Measurements from ENCODE around the gene SMARCAD1. TPM values are rescaled to one million over a fixed set of nuclear protein-coding genes. Genes with fewer than 3 reads are reported as not detected.

Gene SMARCAD1
- total and polyA plus RNA-seq, 9 of the 15 experiments (the other 6 are each of a cell fraction or from before 2014, with no cell fraction given) = 11.2 to 52.2 (median 34.6) TPM

DNA sequence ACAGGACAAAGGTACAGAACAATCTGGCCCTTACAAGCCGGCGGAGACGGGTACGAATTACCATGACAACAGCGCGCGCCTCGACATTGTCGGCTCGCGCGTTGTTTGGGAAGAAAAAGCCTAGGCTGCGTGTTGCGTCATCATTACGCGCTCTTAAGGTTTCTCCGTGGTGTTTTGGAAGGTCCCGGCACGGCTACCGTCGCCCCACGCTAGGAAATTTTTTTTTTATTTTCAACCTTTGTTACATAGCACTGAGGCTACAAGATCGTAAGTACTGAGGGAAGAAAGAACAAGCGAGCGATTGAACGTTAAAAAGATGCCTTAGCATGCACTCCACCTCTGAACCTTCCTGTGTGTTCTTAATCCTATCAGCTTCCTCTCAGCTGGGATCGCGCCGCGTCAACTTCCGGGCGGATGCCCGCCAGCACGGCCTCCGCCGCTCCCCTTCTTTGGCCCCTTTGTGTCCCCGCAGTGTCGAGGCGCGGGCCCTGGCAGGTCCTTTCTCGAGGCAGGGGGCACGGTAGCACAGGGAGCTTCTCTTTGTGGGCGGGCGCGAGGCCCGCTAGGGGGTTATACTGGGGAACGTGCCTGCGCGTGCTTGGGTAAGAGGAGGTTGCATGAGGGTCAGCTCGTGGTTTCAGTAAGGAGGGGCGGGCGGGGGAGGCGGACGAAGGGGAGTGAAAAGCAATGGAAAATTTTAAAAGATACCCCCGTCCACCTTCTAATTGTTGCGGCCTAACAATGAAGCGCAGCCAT, at the start of gene SMARCAD1 (continued):
- TF ChIP-seq ZNF174 (CRISPR knock-in tag; IDR thresholded peaks at IDR 0.05) = no peak
- no peak for TF ChIP-seq ZNF77 (CRISPR knock-in tag; IDR thresholded peaks at IDR 0.05)
- no peak for TF ChIP-seq CBFB (CRISPR knock-in tag; IDR thresholded peaks at IDR 0.05)
- TF ChIP-seq, protein P1, sequence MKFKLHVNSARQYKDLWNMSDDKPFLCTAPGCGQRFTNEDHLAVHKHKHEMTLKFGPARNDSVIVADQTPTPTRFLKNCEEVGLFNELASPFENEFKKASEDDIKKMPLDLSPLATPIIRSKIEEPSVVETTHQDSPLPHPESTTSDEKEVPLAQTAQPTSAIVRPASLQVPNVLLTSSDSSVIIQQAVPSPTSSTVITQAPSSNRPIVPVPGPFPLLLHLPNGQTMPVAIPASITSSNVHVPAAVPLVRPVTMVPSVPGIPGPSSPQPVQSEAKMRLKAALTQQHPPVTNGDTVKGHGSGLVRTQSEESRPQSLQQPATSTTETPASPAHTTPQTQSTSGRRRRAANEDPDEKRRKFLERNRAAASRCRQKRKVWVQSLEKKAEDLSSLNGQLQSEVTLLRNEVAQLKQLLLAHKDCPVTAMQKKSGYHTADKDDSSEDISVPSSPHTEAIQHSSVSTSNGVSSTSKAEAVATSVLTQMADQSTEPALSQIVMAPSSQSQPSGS (CRISPR knock-in tag; IDR thresholded peaks at IDR 0.05) = no peak
- no peak for TF ChIP-seq ZNF780A (CRISPR knock-in tag; IDR thresholded peaks at IDR 0.05)
- TF ChIP-seq ZNF445 (CRISPR knock-in tag; IDR thresholded peaks at IDR 0.05; ENCODE audit: low read depth) = no peak
- TF ChIP-seq NFATC3 (IDR thresholded peaks at IDR 0.05) = no peak
- no peak for TF ChIP-seq ZKSCAN3 (CRISPR knock-in tag; IDR thresholded peaks at IDR 0.05)
- TF ChIP-seq KAT7 (CRISPR knock-in tag; IDR thresholded peaks at IDR 0.05; ENCODE audit: borderline replicate concordance) = no peak
- TF ChIP-seq, protein P2, sequence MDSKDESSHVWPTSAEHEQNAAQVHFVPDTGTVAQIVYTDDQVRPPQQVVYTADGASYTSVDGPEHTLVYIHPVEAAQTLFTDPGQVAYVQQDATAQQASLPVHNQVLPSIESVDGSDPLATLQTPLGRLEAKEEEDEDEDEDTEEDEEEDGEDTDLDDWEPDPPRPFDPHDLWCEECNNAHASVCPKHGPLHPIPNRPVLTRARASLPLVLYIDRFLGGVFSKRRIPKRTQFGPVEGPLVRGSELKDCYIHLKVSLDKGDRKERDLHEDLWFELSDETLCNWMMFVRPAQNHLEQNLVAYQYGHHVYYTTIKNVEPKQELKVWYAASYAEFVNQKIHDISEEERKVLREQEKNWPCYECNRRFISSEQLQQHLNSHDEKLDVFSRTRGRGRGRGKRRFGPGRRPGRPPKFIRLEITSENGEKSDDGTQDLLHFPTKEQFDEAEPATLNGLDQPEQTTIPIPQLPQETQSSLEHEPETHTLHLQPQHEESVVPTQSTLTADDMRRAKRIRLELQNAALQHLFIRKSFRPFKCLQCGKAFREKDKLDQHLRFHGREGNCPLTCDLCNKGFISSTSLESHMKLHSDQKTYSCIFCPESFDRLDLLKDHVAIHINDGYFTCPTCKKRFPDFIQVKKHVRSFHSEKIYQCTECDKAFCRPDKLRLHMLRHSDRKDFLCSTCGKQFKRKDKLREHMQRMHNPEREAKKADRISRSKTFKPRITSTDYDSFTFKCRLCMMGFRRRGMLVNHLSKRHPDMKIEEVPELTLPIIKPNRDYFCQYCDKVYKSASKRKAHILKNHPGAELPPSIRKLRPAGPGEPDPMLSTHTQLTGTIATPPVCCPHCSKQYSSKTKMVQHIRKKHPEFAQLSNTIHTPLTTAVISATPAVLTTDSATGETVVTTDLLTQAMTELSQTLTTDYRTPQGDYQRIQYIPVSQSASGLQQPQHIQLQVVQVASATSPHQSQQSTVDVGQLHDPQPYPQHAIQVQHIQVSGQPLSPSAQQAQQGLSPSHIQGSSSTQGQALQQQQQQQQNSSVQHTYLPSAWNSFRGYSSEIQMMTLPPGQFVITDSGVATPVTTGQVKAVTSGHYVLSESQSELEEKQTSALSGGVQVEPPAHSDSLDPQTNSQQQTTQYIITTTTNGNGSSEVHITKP (IDR thresholded peaks at IDR 0.05; ENCODE audit: partially characterized antibody) = peak; percentile 85
- peak; percentile 43; the same call in 1 of the 2 replicates for TF ChIP-seq DPF2 (IDR thresholded peaks at IDR 0.05)
- TF ChIP-seq HDAC8 (tag; IDR thresholded peaks at IDR 0.05) = no peak
- no peak for TF ChIP-seq NR4A1 (CRISPR knock-in tag; IDR thresholded peaks at IDR 0.05)
- TF ChIP-seq NR4A1 (tag; IDR thresholded peaks at IDR 0.05) = 0 out of 2 replicates have a peak, but pooled peaks have one; percentile 34
- no peak for TF ChIP-seq RBBP5 (IDR thresholded peaks at IDR 0.05; ENCODE audit: borderline replicate concordance, insufficient read depth, low read length, poor library complexity, severe bottlenecking)
- peak; percentile 82 for TF ChIP-seq ATF1 (CRISPR knock-in tag; IDR thresholded peaks at IDR 0.05)
- TF ChIP-seq ATF1 (tag; IDR thresholded peaks at IDR 0.05) = peak; percentile 99
- no peak for TF ChIP-seq ZNF354B (CRISPR knock-in tag; IDR thresholded peaks at IDR 0.05)
- no peak for TF ChIP-seq SMARCA4 (IDR thresholded peaks at IDR 0.05)
- TF ChIP-seq PRPF4 (IDR thresholded peaks at IDR 0.05; ENCODE audit: insufficient read depth, low read depth, low read length, poor library complexity, severe bottlenecking) = no peak
- TF ChIP-seq CCNT2 (IDR thresholded peaks at IDR 0.05; ENCODE audit: borderline replicate concordance, extremely low read depth, insufficient read length, low read depth, low read length) = peak; percentile 27
- no peak for TF ChIP-seq PTTG1 (tag; IDR thresholded peaks at IDR 0.05; ENCODE audit: low read depth)
- TF ChIP-seq MAFF (IDR thresholded peaks at IDR 0.05; ENCODE audit: low read length) = peak; percentile 28; the same call in 1 of the 2 replicates

Measured in K562 (cell line).